ENCODE data around the gene TRPM5. TPM values are rescaled to one million over a fixed set of nuclear protein-coding genes. Genes with fewer than 3 reads are reported as not detected.

The TRPM5 gene
- total RNA-seq, 4 donors from 2014 or later, result 0.63 TPM; not detected in 3

DNA sequence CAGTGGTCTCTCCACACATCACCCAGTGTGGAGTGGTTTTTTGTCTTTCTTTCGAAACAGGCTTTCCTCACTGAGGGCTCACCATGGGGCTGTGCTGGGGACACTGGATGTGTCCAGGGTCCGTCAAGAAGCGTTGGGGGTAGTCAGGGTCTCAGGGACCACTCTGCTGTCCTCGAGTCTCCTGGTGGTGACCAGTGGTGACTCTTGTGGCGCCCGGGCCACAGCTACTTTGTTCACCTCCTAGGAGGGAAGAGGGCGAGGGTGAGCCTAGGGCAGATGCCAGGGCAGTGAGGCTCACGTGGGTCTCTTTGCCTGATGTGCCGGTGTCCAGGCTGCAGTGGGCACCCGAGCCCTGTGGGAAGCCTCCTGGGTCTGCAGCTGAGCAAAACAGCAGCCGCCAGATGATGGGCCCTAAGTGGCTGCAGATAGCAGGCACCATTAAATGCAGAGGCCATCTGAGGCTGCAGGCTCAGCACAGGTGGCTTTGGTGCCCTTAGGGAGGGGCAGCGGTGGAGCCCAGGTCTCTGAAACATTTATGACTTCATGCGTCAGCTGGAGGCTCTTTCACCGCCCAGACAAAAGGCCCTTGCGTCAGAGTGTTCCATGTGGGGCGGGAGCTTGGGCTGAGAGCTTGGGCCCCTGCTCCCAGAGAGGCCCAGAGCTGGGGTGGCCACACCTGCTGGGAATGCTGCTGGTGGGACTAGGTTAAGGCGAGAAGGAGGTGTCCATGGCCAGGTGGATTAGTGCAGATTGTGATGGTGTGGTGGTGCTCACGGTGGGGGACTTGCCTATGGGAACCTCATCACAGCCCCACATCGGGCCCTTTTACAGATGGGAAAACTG, 30.0 kb upstream of the TRPM5 start:
- DNase-seq (ENCODE audit: low spot score), result peak; percentile 6
- TF ChIP-seq, protein P1, sequence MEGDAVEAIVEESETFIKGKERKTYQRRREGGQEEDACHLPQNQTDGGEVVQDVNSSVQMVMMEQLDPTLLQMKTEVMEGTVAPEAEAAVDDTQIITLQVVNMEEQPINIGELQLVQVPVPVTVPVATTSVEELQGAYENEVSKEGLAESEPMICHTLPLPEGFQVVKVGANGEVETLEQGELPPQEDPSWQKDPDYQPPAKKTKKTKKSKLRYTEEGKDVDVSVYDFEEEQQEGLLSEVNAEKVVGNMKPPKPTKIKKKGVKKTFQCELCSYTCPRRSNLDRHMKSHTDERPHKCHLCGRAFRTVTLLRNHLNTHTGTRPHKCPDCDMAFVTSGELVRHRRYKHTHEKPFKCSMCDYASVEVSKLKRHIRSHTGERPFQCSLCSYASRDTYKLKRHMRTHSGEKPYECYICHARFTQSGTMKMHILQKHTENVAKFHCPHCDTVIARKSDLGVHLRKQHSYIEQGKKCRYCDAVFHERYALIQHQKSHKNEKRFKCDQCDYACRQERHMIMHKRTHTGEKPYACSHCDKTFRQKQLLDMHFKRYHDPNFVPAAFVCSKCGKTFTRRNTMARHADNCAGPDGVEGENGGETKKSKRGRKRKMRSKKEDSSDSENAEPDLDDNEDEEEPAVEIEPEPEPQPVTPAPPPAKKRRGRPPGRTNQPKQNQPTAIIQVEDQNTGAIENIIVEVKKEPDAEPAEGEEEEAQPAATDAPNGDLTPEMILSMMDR (IDR thresholded peaks at IDR 0.05), result no peak
- no peak for ATAC-seq (ENCODE audit: low FRiP score)

DNA sequence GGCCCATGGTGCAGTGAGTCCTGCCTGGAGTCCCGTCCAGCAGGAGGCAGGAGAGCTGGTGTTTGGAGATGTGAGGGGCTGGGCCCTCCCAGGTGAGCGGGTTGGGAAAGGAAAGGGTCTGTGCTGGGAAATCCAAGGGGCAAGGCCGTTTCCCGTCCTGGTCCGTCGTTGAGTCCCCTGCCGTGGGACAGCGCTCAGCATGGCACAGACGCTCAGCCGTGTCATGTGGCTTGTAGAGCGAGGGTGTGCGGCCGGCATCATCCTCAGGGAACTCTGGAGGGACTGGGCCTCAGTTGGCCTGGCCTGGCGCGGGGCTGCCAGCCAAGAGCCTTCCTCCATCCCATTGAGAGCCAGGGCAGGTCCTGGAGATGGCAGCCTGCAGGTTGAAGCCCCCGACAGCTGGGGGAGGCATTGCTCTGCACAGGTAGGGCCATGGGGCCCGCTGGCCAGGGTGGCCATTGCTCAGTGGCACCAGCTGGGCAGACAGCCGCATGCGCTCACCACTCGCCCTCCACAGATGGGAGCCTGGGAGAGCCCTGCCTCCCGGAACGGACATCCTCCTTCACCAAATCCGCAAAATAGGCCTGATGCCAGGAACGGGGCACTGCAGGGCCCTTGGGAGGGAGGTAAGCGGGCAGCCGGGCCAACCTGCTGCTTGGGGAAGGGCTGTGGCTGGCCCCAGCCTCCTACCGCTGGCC, 29.2 kb upstream of the TRPM5 start:
- DNase-seq (ENCODE audit: low spot score), result peak; percentile 8
- TF ChIP-seq, protein P1 (IDR thresholded peaks at IDR 0.05), result no peak
- no peak for ATAC-seq (ENCODE audit: low FRiP score)

DNA sequence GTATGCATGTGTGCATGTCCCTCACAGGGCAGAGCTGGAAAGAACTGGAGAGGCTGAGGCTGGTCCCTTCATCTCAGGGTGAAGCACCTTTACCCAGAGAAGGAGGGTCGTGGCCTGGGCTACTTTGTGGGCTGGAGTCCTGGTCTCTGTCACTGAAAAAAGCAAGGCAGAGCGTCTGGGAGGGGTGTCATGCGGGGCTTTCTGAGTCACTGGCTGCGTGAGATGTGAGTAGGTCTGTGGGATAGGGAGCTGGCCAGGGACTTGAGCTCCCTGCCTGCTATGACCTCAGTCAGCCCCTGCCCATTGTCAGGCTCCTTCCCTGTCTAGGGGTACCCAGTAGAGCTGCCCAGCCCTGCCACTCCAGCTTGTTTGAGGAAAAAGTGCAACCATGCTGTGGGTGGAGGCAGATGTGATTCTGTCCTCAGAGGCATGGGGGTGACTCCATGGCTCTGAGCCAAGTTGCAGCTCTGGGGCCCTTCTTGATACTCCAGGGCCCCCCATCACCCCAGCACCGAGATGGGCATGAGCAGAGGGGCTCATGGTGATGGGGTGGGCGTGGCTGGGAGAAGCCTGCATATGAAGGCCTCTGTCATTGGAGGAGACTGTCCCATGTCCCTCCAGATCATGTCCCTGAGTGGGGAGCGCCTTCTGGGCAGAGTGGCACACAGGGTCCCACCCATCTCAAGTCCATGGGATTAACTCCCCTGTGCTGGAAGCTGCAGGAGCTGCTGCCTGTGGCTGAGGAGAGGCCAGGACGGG, 28.3 kb upstream of the TRPM5 start:
- TF ChIP-seq, protein P1 (IDR thresholded peaks at IDR 0.05), result no peak
- DNase-seq (ENCODE audit: low spot score) (peak; percentile 5), ATAC-seq (ENCODE audit: low FRiP score) (no peak)

DNA sequence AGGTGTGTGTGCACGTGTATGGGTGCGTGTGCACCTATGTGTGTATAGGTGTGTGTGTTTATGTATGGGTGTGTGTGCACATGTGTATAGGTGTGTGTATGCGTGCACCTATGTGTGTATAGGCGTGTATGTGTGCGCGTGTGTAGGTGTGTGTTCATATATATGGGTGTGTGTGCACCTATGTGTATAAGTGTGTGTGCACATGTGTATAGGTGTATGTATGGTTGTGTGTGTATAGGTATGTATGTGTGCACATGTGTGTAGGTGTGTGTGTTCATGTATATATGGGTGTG, 27.4 kb upstream of the TRPM5 start:
- TF ChIP-seq, protein P1 (IDR thresholded peaks at IDR 0.05), result no peak
- DNase-seq (ENCODE audit: low spot score) (peak; percentile 7), ATAC-seq (ENCODE audit: low FRiP score) (no peak)

DNA sequence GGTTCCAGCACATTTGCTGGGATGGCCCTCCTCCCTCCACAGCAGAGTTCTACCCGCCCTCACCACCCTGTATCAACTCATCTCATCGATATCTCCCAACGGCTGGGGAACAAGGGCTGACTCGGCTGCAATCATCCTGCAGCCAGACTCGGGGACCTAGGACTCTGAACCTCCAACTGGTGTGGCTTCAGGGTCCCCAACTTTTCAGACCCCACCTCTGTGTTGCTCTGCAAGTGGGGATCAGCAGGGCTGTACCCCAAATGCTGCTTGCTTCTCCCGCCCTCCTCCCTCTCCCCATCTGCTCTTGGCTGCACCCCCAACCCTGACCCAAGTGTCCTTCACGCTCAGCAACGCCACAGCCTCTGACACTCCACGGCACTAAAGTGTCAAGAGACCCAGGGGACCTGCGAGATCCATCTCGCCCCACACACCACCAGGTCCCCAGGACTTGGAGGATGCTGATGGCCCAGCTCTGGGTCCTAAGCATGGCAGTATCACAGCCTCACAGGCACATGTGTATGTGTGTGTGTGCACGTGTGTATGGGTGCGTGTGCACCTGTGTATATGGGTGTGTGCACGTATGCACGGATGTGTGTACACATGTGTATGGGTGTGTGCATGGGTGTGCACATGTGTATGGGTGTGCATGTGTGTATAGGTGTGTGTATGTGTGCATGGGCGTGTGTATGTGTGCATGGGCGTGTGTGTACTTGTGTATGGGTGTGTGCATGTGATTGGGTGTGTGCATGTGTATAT, 26.9 kb upstream of the TRPM5 start:
- ATAC-seq (ENCODE audit: low FRiP score) (no peak), DNase-seq (ENCODE audit: low spot score) (peak; percentile 19)
- TF ChIP-seq, protein P1 (IDR thresholded peaks at IDR 0.05), result no peak

DNA sequence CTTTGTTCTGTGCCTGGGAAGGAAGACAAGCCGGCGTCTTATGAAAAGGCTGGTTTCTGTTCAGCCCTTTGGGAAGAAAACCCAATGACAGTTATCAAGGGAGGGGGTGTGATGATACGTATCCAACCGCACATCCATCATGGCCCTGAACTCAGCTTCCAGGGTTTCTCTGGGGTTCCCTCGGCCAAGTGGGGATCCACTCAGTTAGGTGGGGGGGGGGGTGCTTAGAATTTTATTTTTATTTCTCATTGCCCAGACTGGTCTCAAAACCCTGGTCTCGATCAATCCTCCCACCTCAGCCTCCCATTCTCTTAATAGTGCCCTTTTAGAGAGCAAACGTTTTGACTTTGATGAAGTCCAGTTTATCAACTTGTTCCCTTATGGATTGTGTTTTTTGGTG, 26.2 kb upstream of the TRPM5 start:
- no peak for DNase-seq (ENCODE audit: low spot score)
- no peak for ATAC-seq (ENCODE audit: low FRiP score)
- TF ChIP-seq, protein P1 (IDR thresholded peaks at IDR 0.05), result no peak
